MCF 10A (cell line): Measurements from ENCODE around the gene NT5DC2. TPM values are rescaled to one million over a fixed set of nuclear protein-coding genes. Genes with fewer than 3 reads are reported as not detected.
"Not testable (repeated sequence)": the region's sequence is repeated elsewhere in the genome, so short reads cannot be mapped to it uniquely, and the experiment has no call there.

Experiments used
- BruUV-seq: library from RNA; stranded (reverse); fragments of 400-500 nt; replicated peaks from 2 replicates; lab custom pipeline; 2021; lab: Mats Ljungman, UMichigan
- CTCF ChIA-PET: fragments of 300-600 bp; sonication (Branson Sonifier 250); formaldehyde crosslinking; extraction: SDS; loops from one replicate; lab custom pipeline; 2021; ENCODE audit warnings: antibody characterized with exemption, inconsistent platforms; lab: Yijun Ruan, JAX
- POLR2A ChIA-PET: fragments of 300-600, 350-650 bp; sonication (Branson Sonifier 250); formaldehyde crosslinking; extraction: SDS; loops from one replicate; lab custom pipeline; 2020; ENCODE audit warnings: antibody characterized with exemption, inconsistent platforms; lab: Yijun Ruan, JAX
- DNase-seq: peaks from one replicate; pipeline ENCODE4 v3.0.0-alpha.2; 2018; ENCODE audit not compliant: unreplicated experiment
- H3K27ac Mint-ChIP-seq: one replicate; pipeline ENCODE4 v1.8.0; 2022; ENCODE audit warnings: mild to moderate bottlenecking, low read depth, mixed read lengths; ENCODE audit not compliant: unreplicated experiment
- H3K27me3 Mint-ChIP-seq: one replicate; pipeline ENCODE4 v1.8.0; 2022; ENCODE audit warnings: mixed read lengths; ENCODE audit not compliant: insufficient read depth, unreplicated experiment
- H3K36me3 Mint-ChIP-seq: one replicate; pipeline ENCODE4 v1.8.0; 2022; ENCODE audit warnings: mild to moderate bottlenecking, moderate library complexity, mixed read lengths; ENCODE audit not compliant: insufficient read depth, unreplicated experiment
- H3K4me1 Mint-ChIP-seq: one replicate; pipeline ENCODE4 v1.8.0; 2022; ENCODE audit warnings: mixed read lengths; ENCODE audit not compliant: insufficient read depth, unreplicated experiment
- H3K4me3 Mint-ChIP-seq: one replicate; pipeline ENCODE4 v1.8.0; 2022; ENCODE audit warnings: mild to moderate bottlenecking, moderate library complexity, mixed read lengths; ENCODE audit not compliant: unreplicated experiment
- H3K9me3 Mint-ChIP-seq: one replicate; pipeline ENCODE4 v1.8.0; 2022; ENCODE audit warnings: mixed read lengths; ENCODE audit not compliant: unreplicated experiment
- intact Hi-C: fragments of 100-400 bp; cut with micrococcal nuclease; formaldehyde crosslinking; loops from 2 replicates; pipeline ENCODE4 v1.14.1; 2022
- total RNA-seq: library from RNA; stranded (reverse); gene quantifications from 2 replicates; pipeline ENCODE4 v1.2.3, GENCODE V29; 2022
- TF ChIP-seq, protein P1 (sequence below): fragments of 200-600 bp; IDR thresholded peaks from one replicate; pipeline ENCODE4 v1.8.0; 2022; ENCODE audit warnings: antibody characterized with exemption, mild to moderate bottlenecking; ENCODE audit not compliant: unreplicated experiment

Gene NT5DC2
- total RNA-seq, 1 experiment from 2014 or later, result 28.9 TPM

DNA sequence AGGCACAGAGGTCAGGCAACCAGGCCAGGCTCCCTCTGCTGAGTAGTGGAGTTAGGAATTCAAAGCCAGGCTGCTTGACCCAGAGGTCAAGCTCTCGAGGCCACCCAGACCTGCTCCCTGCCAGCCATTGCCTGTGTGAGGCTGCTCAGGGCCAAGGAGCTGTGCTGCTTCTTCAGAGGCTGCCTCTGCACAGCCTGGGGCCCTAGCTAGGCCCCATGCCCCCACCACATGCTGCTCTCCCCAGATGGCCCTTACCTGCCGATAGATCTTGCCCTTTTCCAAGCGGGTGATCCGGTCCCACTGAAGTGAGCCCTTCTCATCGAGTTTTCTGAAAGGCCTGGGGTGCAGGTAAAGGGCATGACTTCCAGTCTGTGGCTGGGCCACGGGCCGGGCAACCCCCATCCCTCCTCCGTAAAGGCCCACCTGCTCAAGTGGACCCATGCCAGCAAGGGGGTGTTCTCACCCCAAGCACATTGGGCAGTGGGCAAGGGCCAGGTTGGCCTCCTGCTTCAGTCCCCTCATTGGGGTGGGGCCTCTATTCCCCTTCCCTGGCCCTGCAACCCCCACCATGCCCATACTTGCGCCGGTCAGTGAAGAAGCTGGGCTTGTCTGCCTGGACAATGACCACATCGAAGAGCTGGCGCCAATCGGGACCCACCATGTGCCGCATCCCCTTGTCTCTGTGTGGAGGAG, 6.5 kb downstream of the NT5DC2 start:
- TF ChIP-seq, protein P1, sequence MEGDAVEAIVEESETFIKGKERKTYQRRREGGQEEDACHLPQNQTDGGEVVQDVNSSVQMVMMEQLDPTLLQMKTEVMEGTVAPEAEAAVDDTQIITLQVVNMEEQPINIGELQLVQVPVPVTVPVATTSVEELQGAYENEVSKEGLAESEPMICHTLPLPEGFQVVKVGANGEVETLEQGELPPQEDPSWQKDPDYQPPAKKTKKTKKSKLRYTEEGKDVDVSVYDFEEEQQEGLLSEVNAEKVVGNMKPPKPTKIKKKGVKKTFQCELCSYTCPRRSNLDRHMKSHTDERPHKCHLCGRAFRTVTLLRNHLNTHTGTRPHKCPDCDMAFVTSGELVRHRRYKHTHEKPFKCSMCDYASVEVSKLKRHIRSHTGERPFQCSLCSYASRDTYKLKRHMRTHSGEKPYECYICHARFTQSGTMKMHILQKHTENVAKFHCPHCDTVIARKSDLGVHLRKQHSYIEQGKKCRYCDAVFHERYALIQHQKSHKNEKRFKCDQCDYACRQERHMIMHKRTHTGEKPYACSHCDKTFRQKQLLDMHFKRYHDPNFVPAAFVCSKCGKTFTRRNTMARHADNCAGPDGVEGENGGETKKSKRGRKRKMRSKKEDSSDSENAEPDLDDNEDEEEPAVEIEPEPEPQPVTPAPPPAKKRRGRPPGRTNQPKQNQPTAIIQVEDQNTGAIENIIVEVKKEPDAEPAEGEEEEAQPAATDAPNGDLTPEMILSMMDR, result no peak
- Mint-ChIP-seq H3K4me1 (no peaks in the 10 kb centered on the region), H3K36me3 (no peaks in the 10 kb centered on the region), H3K27me3 (no peaks in the 10 kb centered on the region), H3K9me3 (no peaks in the 10 kb centered on the region), H3K4me3 (no peak overlapping the region), H3K27ac (no peak overlapping the region)
- no TSS peak for BruUV-seq
- CTCF ChIA-PET, result interaction anchor here (0.6 kb wide), 1 partner anchor 109 kb away, joined by 3 read pairs; no protein-coding TSS in a partner anchor
- intact Hi-C loops, result no loop called here
- no peak for DNase-seq
- POLR2A ChIA-PET, result interaction anchor here (0.7 to 0.8 kb wide), 2 partner anchors 9 to 10 kb away, joined by 4 to 5 read pairs; partner anchors contain the start of gene UQCC5

DNA sequence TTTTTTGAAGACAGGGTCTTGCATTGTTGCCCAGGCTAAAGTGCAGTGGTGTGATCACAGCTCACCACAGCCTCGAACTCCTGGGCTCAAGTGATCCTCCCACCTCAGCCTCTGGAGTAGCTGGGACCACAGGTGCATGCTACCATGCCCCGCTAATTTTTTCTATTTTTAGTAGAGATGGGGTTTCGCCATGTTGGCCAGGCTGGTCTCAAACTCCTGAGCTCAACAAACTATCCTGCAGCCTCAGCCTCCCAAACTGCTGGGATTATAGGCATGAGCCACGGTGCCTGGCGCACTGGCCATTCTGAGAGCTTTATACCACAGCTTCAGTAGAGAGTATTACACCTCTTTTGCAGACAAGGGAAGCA, 7.0 kb downstream of the NT5DC2 start:
- H3K27me3 Mint-ChIP-seq, BruUV-seq, H3K4me3 Mint-ChIP-seq, DNase-seq, intact Hi-C loops, H3K27ac Mint-ChIP-seq, H3K4me1 Mint-ChIP-seq, H3K36me3 Mint-ChIP-seq, H3K9me3 Mint-ChIP-seq: not testable (repeated sequence)
- ChIA-PET CTCF (interaction anchor here (0.6 kb wide), 1 partner anchor 110 kb away, joined by 3 read pairs; no protein-coding TSS in a partner anchor), POLR2A (interaction anchor here (0.7 to 0.9 kb wide), 3 partner anchors 10 to 35 kb away, joined by 4 to 5 read pairs (median 4); partner anchors contain the start of gene UQCC5)

DNA sequence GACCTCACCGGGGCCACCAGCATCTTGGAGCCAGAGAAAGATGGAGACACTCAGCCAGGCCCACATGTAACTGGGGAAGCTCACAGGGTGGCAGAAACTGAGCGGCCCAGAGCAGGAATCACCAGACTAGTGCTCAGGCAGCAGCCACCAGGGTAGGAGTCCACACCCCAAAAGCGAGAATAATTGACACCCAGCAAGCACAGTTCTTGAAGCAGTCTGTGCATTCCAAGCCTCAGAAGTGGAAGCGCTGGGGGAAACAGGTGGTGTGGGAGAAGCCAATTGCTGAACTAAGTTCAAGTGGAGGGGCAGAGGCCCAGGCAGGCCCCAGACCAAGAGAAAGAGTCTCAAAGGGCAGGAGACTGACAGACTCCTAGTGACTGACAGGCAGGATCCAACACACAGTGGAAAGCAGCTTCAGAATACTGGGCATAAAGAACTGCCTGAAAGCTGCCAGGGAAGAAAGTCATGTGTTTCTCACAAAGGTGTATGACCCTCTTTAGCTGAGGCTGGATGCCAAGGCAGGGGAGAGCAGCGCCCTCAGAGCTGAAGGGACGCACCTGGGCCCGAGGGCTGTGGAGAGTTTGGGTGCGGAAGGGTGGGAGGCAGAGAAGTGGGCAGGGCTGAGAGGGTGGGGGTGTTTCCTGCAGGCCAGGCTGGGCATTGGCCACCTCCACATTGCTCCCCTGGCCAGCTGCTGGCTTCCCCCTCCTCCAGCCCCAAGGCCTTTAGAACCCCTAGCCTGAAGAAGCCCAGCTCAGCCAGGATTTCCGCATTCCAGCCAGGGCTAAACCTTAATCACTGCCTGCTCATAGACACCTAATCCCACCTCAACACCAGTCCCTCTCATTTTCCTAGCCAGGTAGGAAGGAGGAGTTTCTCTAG, 7.7 kb downstream of the NT5DC2 start:
- Mint-ChIP-seq H3K27ac (no peak overlapping the region), H3K36me3 (no peaks in the 10 kb centered on the region), H3K4me1 (no peaks in the 10 kb centered on the region), H3K4me3 (no peak overlapping the region), H3K9me3 (no peaks in the 10 kb centered on the region), H3K27me3 (no peaks in the 10 kb centered on the region)
- TF ChIP-seq, protein P1, result no peak
- ChIA-PET CTCF (interaction anchor here (0.6 to 0.8 kb wide), 2 partner anchors 34 to 111 kb away, joined by 3 read pairs; no protein-coding TSS in a partner anchor), POLR2A (interaction anchor here (0.8 to 0.9 kb wide), 2 partner anchors 11 to 35 kb away, joined by 4 read pairs; no protein-coding TSS in a partner anchor)
- no peak for DNase-seq
- BruUV-seq, result no TSS peak
- intact Hi-C loops, result no loop called here

DNA sequence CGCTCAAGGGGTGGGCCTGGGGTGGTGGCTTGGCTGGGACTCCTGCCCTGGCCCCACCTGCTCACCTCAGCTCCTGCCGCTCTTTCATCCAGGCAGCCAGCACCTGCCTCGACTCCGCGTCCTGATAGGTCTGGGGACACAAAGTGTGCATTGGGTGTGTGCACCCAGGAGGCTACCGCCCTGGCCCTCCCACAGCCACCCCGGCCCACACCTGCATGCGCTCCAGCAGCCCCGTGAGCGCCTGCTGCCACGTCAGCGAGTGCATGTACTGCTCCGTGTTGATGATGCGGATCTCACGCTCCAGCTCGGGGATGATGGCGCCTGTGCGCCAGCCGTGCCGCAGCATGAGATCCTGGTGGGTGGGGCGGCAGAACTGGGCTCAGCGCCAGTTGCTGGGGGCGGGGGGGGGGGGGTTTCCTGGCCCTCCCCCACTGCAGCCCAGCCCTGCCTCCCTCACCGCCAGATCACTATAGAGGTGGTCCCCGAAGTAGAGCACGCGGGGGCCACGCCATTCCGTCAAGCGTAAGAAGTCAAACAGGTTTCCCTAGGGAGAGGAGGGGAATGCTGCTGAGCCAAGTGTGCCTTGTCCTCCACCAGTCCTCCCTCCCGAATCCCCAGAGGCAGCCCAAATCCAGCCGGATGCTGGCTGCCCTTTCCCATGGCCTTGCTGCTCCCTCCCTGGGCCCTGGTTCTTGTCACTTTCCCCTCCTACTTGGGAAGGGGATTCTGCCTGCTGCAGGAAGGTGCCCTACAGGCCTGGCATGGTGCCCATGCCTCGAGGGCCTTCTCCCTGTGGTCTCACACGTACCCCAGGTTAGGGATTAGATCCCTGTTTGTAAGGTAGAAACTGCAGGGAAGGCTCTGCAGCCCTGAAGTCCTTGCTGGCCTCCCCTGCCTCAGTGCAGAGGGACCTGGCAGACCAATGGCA, 8.6 kb downstream of the NT5DC2 start:
- Mint-ChIP-seq H3K36me3 (no peaks in the 10 kb centered on the region), H3K9me3 (no peaks in the 10 kb centered on the region), H3K4me1 (no peaks in the 10 kb centered on the region), H3K4me3 (no peak overlapping the region), H3K27ac (no peak overlapping the region), H3K27me3 (no peaks in the 10 kb centered on the region)
- no TSS peak for BruUV-seq
- intact Hi-C loops, result no loop called here
- no peak for DNase-seq
- TF ChIP-seq, protein P1, result no peak
- POLR2A ChIA-PET, result no interaction called here
- CTCF ChIA-PET, result interaction anchor here (0.8 kb wide), 1 partner anchor 33 kb away, joined by 3 read pairs; no protein-coding TSS in a partner anchor
